22Rv1 (cell line): ENCODE results near the gene NMT2.

ENCODE experiments used
- CTCF ChIP-seq: fragments of 450-650 bp; IDR thresholded peaks from 2 replicates; pipeline ENCODE4 v1.5.1; 2017; ENCODE audit warnings: mild to moderate bottlenecking
- ZFX ChIP-seq: fragments of 450-650 bp; IDR thresholded peaks from 2 replicates; pipeline ENCODE4 v1.6.1; 2017; ENCODE audit warnings: antibody characterized with exemption, borderline replicate concordance

- TF ChIP-seq CTCF (no peak), ZFX (no peak)
These were observed 77.1 kb downstream of the NMT2 start for GRCh38 chr10:15091418-15091817.
